ENCODE measurements around the gene VLDLR.

DNA sequence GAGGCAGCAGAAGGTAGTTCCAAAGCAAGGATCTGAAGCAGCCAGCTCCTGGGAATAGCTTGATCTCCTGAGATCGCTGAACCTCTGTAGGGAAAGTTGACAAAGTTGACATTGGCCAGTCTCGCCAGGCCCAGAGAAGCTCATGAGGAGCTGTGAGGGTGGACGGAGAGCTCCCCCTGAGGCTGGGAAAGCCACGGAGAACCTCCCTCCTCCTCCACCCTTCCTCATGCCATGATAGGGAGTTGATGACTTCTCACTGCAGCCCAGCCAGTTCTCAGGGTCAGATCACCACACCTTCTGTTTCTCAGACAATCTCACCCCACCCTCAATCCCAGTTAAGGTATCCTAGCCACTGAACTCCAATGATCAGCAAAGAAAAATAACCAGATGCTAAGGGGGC, 65.3 kb downstream of the VLDLR start:
- TF ChIP-seq, protein P1, sequence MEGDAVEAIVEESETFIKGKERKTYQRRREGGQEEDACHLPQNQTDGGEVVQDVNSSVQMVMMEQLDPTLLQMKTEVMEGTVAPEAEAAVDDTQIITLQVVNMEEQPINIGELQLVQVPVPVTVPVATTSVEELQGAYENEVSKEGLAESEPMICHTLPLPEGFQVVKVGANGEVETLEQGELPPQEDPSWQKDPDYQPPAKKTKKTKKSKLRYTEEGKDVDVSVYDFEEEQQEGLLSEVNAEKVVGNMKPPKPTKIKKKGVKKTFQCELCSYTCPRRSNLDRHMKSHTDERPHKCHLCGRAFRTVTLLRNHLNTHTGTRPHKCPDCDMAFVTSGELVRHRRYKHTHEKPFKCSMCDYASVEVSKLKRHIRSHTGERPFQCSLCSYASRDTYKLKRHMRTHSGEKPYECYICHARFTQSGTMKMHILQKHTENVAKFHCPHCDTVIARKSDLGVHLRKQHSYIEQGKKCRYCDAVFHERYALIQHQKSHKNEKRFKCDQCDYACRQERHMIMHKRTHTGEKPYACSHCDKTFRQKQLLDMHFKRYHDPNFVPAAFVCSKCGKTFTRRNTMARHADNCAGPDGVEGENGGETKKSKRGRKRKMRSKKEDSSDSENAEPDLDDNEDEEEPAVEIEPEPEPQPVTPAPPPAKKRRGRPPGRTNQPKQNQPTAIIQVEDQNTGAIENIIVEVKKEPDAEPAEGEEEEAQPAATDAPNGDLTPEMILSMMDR (conservative IDR thresholded peaks at IDR 0.05 in 1 of 2, IDR thresholded peaks at IDR 0.05 in 1 of 2; ENCODE audit: low read depth in 1 of 2, low read length in 2 of 2) = no peak
- no peak for TF ChIP-seq EZH2 (IDR thresholded peaks at IDR 0.05; ENCODE audit: low read length, missing control alignments)

Data from fibroblast of lung (primary cell).